Measurements from ENCODE around the gene CCDC33. TPM values are rescaled to one million over a fixed set of nuclear protein-coding genes. Genes with fewer than 3 reads are reported as not detected.

CCDC33 gene
- total RNA-seq, 1 experiment from 2014 or later = not detected

- ATAC-seq = no peak
- BruUV-seq (replicated peaks) = no TSS peak
- ChIA-PET POLR2A (no interaction called here), CTCF (interaction anchor here (0.6 to 1.2 kb wide), 2 partner anchors 13 to 20 kb away, joined by 3 to 4 read pairs; no protein-coding TSS in a partner anchor)
- Histone ChIP-seq H3K27me3 (ENCODE audit: control insufficient read depth, insufficient read depth, low read length) (no peaks in the 10 kb centered on the region), H3K4me3 (ENCODE audit: low read depth in 2 of 2, low read length in 2 of 2) (no peak overlapping the region), H3K4me1 (ENCODE audit: control insufficient read depth, insufficient read depth, low read length) (no peaks in the 10 kb centered on the region), H3K27ac (ENCODE audit: low read length) (no peak overlapping the region), H3K9me3 (ENCODE audit: control insufficient read depth, insufficient read depth, low read depth, low read length) (no peaks in the 10 kb centered on the region), H3K36me3 (ENCODE audit: control insufficient read depth, insufficient read depth, low read length) (no peaks in the 10 kb centered on the region)
- intact Hi-C loops (cut with micrococcal nuclease; ENCODE audit: unreplicated experiment) = no loop called here
- TF ChIP-seq TCF7L2 (IDR thresholded peaks at IDR 0.05; ENCODE audit: low read depth, low read length) (no peak), POLR2AphosphoS5 (IDR thresholded peaks at IDR 0.05; ENCODE audit: low read depth, low read length) (no peak), CTCF (IDR thresholded peaks at IDR 0.05) (no peak), SIN3A (IDR thresholded peaks at IDR 0.05; ENCODE audit: borderline replicate concordance, insufficient read depth, low read depth, low read length) (no peak)
- TF ChIP-seq, protein P1, sequence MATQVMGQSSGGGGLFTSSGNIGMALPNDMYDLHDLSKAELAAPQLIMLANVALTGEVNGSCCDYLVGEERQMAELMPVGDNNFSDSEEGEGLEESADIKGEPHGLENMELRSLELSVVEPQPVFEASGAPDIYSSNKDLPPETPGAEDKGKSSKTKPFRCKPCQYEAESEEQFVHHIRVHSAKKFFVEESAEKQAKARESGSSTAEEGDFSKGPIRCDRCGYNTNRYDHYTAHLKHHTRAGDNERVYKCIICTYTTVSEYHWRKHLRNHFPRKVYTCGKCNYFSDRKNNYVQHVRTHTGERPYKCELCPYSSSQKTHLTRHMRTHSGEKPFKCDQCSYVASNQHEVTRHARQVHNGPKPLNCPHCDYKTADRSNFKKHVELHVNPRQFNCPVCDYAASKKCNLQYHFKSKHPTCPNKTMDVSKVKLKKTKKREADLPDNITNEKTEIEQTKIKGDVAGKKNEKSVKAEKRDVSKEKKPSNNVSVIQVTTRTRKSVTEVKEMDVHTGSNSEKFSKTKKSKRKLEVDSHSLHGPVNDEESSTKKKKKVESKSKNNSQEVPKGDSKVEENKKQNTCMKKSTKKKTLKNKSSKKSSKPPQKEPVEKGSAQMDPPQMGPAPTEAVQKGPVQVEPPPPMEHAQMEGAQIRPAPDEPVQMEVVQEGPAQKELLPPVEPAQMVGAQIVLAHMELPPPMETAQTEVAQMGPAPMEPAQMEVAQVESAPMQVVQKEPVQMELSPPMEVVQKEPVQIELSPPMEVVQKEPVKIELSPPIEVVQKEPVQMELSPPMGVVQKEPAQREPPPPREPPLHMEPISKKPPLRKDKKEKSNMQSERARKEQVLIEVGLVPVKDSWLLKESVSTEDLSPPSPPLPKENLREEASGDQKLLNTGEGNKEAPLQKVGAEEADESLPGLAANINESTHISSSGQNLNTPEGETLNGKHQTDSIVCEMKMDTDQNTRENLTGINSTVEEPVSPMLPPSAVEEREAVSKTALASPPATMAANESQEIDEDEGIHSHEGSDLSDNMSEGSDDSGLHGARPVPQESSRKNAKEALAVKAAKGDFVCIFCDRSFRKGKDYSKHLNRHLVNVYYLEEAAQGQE (IDR thresholded peaks at IDR 0.05; ENCODE audit: insufficient read depth in 1 of 2, low read depth in 2 of 2, low read length in 1 of 2) = no peak
- in situ Hi-C loops (cut with HindIII; ENCODE audit: low pct_unique_long_range_greater_than_20kb, low sequenced_read_pairs) = no loop called here
- no peak for DNase-seq (ENCODE audit: low read depth, low spot score)
Observed at GRCh38 chr15:74327756-74328155, 91.6 kb downstream of the CCDC33 start.

DNA sequence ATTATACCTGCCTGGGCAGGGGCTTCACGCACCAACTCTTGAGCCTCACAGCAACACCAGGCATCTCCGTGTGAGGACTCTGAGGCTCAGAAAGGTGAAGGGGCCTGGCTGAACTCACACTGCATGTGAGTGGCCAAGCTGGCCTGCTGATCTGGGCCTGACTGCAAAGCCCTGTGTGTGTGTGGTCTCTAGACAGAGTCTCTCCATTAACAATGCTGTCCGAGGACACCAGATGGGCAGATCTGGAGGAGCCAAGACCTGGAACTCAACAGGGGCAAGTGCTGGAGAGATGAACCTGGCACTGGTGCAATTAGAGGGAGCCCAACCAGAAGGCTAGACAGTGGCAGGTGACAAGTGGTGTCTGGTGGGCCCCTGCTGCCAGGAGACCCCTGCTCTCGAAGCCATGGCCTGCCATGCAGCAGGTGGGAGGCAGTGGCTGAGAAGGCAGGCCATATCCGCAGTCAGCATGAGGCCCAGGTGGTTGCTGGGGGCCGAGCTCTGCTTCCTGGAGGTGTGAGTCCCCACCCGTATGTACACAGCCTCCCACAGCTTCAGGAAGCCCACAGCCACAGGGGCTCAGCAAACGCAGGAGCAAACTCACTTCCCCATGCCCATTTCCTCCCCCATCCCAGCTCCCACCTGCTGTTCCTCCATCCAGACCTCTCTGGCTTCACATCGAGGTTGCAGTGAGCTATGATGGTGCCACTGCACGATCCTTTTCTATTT lies 92.4 kb downstream of the CCDC33 start:
- no peak for DNase-seq (ENCODE audit: low read depth, low spot score)
- no TSS peak for BruUV-seq (replicated peaks)

More for the DNA sequence above, 92.4 kb downstream of the CCDC33 start:
- POLR2A ChIA-PET = no interaction called here
- in situ Hi-C loops (cut with HindIII; ENCODE audit: low pct_unique_long_range_greater_than_20kb, low sequenced_read_pairs) (no loop called here), intact Hi-C loops (cut with micrococcal nuclease; ENCODE audit: unreplicated experiment) (no loop called here)
- no peaks in the 10 kb centered on the region for H3K36me3 ChIP-seq (ENCODE audit: control insufficient read depth, insufficient read depth, low read length)
- no peak for ATAC-seq
- no peaks in the 10 kb centered on the region for H3K9me3 ChIP-seq (ENCODE audit: control insufficient read depth, insufficient read depth, low read depth, low read length)
- no peak for TF ChIP-seq POLR2AphosphoS5 (IDR thresholded peaks at IDR 0.05; ENCODE audit: low read depth, low read length)
- no peak for TF ChIP-seq CTCF (IDR thresholded peaks at IDR 0.05)
- TF ChIP-seq TCF7L2 (IDR thresholded peaks at IDR 0.05; ENCODE audit: low read depth, low read length) = no peak
- no peak for TF ChIP-seq SIN3A (IDR thresholded peaks at IDR 0.05; ENCODE audit: borderline replicate concordance, insufficient read depth, low read depth, low read length)
- TF ChIP-seq, protein P1 (IDR thresholded peaks at IDR 0.05; ENCODE audit: insufficient read depth in 1 of 2, low read depth in 2 of 2, low read length in 1 of 2) = no peak
- CTCF ChIA-PET = interaction anchor here (1.2 kb wide), 1 partner anchor 21 kb away, joined by 4 read pairs; no protein-coding TSS in a partner anchor
- no peaks in the 10 kb centered on the region for H3K4me1 ChIP-seq (ENCODE audit: control insufficient read depth, insufficient read depth, low read length)
- no peak overlapping the region for H3K4me3 ChIP-seq (ENCODE audit: low read depth in 2 of 2, low read length in 2 of 2)
- H3K27ac ChIP-seq (ENCODE audit: low read length) = no peak overlapping the region
- no peaks in the 10 kb centered on the region for H3K27me3 ChIP-seq (ENCODE audit: control insufficient read depth, insufficient read depth, low read length)

Measured in Panc1 (cell line).